HCT116 (cell line): ENCODE results near the gene TNPO2. TPM values are rescaled to one million over a fixed set of nuclear protein-coding genes. Genes with fewer than 3 reads are reported as not detected.

Source experiments
- total RNA-seq: library from RNA; stranded (reverse); gene quantifications from one replicate; pipeline ENCODE4 v1.2.1, GENCODE V29; 2021; ENCODE audit not compliant: unreplicated experiment

Gene TNPO2
- total RNA-seq, 1 experiment from 2014 or later: 81.8 TPM

Other genes with a start within 250 kb of the TNPO2 start
- gene ZNF709, start 239.1 kb downstream of the TNPO2 start, total RNA-seq: not detected
- gene ZNF564, start 172.4 kb downstream of the TNPO2 start, total RNA-seq: 6.1 TPM
- 5.8 TPM for gene ZNF490, start 113.1 kb downstream of the TNPO2 start, total RNA-seq
- gene ZNF791, start 113.0 kb downstream of the TNPO2 start, total RNA-seq: 21.2 TPM
- gene MAN2B1, start 57.2 kb downstream of the TNPO2 start, total RNA-seq: 48.3 TPM
- gene WDR83, start 57.1 kb downstream of the TNPO2 start, total RNA-seq: 20.1 TPM
- gene DHPS, start 42.1 kb downstream of the TNPO2 start, total RNA-seq: 134 TPM
- not detected for gene GNG14, start 35.9 kb downstream of the TNPO2 start, total RNA-seq
- 14.0 TPM for gene FBXW9, start 27.3 kb downstream of the TNPO2 start, total RNA-seq
- gene TRIR, start 10.8 kb upstream of the TNPO2 start, total RNA-seq: 155 TPM
- 77.6 TPM for gene GET3, start 13.6 kb upstream of the TNPO2 start, total RNA-seq
- gene BEST2, start 27.9 kb upstream of the TNPO2 start, total RNA-seq: 0.10 TPM
- 96.3 TPM for gene HOOK2, start 51.6 kb upstream of the TNPO2 start, total RNA-seq
- 194 TPM for gene JUNB, start 67.6 kb upstream of the TNPO2 start, total RNA-seq
- 387 TPM for gene PRDX2, start 77.9 kb upstream of the TNPO2 start, total RNA-seq
- 33.3 TPM for gene THSD8, start 78.1 kb upstream of the TNPO2 start, total RNA-seq
- 54.5 TPM for gene RNASEH2A, start 82.7 kb upstream of the TNPO2 start, total RNA-seq
- 25.1 TPM for gene RTBDN, start 110.6 kb upstream of the TNPO2 start, total RNA-seq
- gene MAST1, start 114.6 kb upstream of the TNPO2 start, total RNA-seq: 28.9 TPM
- gene DNASE2, start 157.5 kb upstream of the TNPO2 start, total RNA-seq: 36.6 TPM
- not detected for gene KLF1, start 163.3 kb upstream of the TNPO2 start, total RNA-seq
- gene GCDH, start 167.2 kb upstream of the TNPO2 start, total RNA-seq: 23.2 TPM
- 0.25 TPM for gene SYCE2, start 195.4 kb upstream of the TNPO2 start, total RNA-seq
- gene FARSA, start 209.8 kb upstream of the TNPO2 start, total RNA-seq: 129 TPM
- 739 TPM for gene CALR, start 214.7 kb upstream of the TNPO2 start, total RNA-seq
- gene RAD23A, start 221.9 kb upstream of the TNPO2 start, total RNA-seq: 163 TPM
- 35.9 TPM for gene GADD45GIP1, start 233.3 kb upstream of the TNPO2 start, total RNA-seq
- 0.25 TPM for gene DAND5, start 245.6 kb upstream of the TNPO2 start, total RNA-seq